ENCODE measurements around the gene MEG3. TPM values are rescaled to one million over a fixed set of nuclear protein-coding genes. Genes with fewer than 3 reads are reported as not detected.
"Not testable (repeated sequence)": the region's sequence is repeated elsewhere in the genome, so short reads cannot be mapped to it uniquely, and the experiment has no call there.

MEG3 gene
- total RNA-seq, 1 donor = 1.7 TPM

- Histone ChIP-seq H3K27me3 (ENCODE audit: insufficient read depth, low read length) (no peaks in the 10 kb centered on the region), H3K4me1 (ENCODE audit: insufficient read depth, low read length) (no peaks in the 10 kb centered on the region), H3K9me3 (ENCODE audit: low read depth, low read length) (no peaks in the 10 kb centered on the region), H3K4me3 (ENCODE audit: low read length) (no peak overlapping the region)
Measured at GRCh38 chr14:100785338-100785615, 40.6 kb upstream of the MEG3 start.

- Histone ChIP-seq H3K9me3 (ENCODE audit: low read depth, low read length) (no peaks in the 10 kb centered on the region), H3K27me3 (ENCODE audit: insufficient read depth, low read length) (no peaks in the 10 kb centered on the region), H3K4me1 (ENCODE audit: insufficient read depth, low read length) (no peaks in the 10 kb centered on the region), H3K4me3 (ENCODE audit: low read length) (no peak overlapping the region)
Measured at GRCh38 chr14:100785626-100786025, 40.3 kb upstream of the MEG3 start.

- Histone ChIP-seq H3K9me3 (ENCODE audit: low read depth, low read length) (no peaks in the 10 kb centered on the region), H3K4me1 (ENCODE audit: insufficient read depth, low read length) (no peaks in the 10 kb centered on the region), H3K27me3 (ENCODE audit: insufficient read depth, low read length) (no peaks in the 10 kb centered on the region), H3K4me3 (ENCODE audit: low read length) (no peak overlapping the region)
Measured at GRCh38 chr14:100786131-100786530, 39.8 kb upstream of the MEG3 start.

- H3K27me3 ChIP-seq (ENCODE audit: insufficient read depth, low read length) = no peaks in the 10 kb centered on the region
- H3K4me1 ChIP-seq (ENCODE audit: insufficient read depth, low read length) = no peaks in the 10 kb centered on the region
- no peaks in the 10 kb centered on the region for H3K9me3 ChIP-seq (ENCODE audit: low read depth, low read length)
- no peak overlapping the region for H3K4me3 ChIP-seq (ENCODE audit: low read length)
Measured at GRCh38 chr14:100786576-100787219, 39.2 kb upstream of the MEG3 start.

DNA sequence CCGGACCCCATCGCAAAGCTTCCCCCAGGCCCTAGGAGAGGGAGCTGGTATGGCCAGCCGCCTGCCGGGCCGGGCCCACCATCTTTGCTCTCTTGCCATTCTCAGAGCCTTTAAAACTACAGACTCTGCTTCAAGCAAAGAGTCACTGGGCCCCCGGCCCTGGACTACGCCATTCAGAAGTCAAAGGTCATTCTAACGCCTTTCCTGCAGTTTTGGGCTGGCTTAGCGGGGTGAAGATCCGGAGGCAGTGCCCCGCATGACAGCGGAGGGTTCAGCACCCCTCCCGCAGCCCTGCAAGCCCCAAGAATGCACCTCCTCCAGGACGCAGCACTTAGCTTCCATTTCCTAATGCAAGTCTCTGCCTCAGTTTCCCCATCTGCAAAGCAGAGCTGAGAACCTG, 38.3 kb upstream of the MEG3 start:
- Histone ChIP-seq H3K27me3 (ENCODE audit: insufficient read depth, low read length) (no peaks in the 10 kb centered on the region), H3K4me1 (ENCODE audit: insufficient read depth, low read length) (no peaks in the 10 kb centered on the region), H3K9me3 (ENCODE audit: low read depth, low read length) (no peaks in the 10 kb centered on the region), H3K4me3 (ENCODE audit: low read length) (no peak overlapping the region)

DNA sequence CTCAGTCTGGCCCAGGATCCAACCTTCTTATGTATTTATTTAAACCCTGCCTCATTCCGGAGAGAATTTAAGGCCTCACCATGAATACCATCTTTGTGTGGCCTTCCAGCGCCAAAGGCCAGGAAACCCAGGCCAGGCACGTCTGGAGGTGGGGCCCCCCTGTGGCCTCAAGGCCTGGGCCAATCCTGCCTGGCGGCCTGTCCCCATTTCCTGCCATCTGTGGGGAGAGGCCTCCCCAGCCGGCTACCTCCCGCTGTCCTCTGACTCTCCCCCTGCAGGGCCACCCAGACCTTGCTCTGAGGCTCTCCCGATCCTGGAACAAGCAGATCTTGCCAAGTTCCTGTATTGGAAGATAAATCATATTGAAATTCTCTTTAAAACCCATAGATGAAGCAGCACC, 37.4 kb upstream of the MEG3 start:
- no peaks in the 10 kb centered on the region for H3K9me3 ChIP-seq (ENCODE audit: low read depth, low read length)
- H3K4me3 ChIP-seq (ENCODE audit: low read length) = no peak overlapping the region
- no peaks in the 10 kb centered on the region for H3K27me3 ChIP-seq (ENCODE audit: insufficient read depth, low read length)
- H3K4me1 ChIP-seq (ENCODE audit: insufficient read depth, low read length) = no peaks in the 10 kb centered on the region

DNA sequence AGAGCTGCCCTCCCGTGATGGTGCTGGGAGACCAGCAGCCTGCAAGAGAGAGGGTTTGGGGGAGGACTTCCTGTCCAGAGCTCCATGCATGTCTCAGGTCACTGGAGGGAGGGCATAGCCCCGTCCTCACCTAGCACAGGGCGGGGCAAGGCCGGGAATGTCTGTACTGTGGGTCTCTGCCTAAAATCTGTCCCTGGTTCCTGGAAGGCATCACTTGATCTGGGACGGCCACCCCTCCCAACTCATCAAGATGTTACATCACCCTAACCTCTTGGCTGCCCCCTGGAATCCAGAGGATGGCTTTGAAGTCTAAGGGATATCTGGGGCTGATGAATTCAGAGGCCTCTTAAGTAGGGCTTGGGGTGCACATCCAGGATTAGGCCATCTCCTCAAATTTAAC, 37.0 kb upstream of the MEG3 start:
- no peaks in the 10 kb centered on the region for H3K9me3 ChIP-seq (ENCODE audit: low read depth, low read length)
- no peaks in the 10 kb centered on the region for H3K4me1 ChIP-seq (ENCODE audit: insufficient read depth, low read length)
- H3K27me3 ChIP-seq (ENCODE audit: insufficient read depth, low read length) = no peaks in the 10 kb centered on the region
- H3K4me3 ChIP-seq (ENCODE audit: low read length) = no peak overlapping the region

- no peak overlapping the region for H3K4me3 ChIP-seq (ENCODE audit: low read length)
- no peaks in the 10 kb centered on the region for H3K4me1 ChIP-seq (ENCODE audit: insufficient read depth, low read length)
- no peaks in the 10 kb centered on the region for H3K27me3 ChIP-seq (ENCODE audit: insufficient read depth, low read length)
- no peaks in the 10 kb centered on the region for H3K9me3 ChIP-seq (ENCODE audit: low read depth, low read length)
Measured at GRCh38 chr14:100789460-100790417, 36.2 kb upstream of the MEG3 start.

DNA sequence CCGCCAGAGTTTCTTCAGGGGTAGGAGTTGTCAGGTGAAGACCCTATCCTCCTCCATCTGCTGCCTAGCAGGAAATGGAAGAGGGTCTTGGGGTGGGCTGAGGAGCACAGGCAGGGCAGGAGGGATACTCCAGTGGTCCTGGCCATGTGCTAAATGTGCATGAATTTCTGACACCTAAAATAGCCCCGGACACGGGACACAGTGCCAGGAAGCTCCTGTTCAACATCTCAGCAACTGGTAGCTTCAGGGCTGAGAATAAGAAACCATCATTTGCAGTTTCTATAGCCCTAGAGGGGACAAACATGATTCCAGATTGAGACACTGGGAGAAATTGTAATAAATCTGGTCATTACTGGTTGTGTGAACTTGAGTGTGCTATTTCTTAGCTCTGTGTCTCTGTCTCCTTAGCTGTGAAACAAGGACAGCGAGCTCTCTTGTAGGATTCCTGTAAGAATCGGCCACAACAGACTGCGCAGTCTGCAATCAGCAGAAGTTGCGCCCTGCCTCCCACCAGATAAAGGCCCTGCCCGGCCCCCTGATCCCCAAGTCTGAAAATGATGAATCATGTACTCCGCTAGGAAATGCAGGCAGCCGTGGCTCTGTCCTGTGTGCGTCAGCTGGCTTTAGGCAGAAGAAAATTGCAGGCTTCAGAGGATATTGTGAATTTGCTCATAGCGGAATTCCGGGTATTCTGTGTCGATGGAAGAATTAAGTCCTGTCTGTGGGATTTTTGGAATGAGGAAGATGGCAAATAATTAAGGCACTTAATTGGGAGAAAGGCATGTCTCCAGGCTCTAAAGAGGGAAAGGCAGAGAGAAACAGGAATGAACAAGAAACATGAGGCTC, 35.2 kb upstream of the MEG3 start:
- Histone ChIP-seq H3K9me3 (ENCODE audit: low read depth, low read length) (no peaks in the 10 kb centered on the region), H3K27me3 (ENCODE audit: insufficient read depth, low read length) (no peaks in the 10 kb centered on the region), H3K4me1 (ENCODE audit: insufficient read depth, low read length) (no peaks in the 10 kb centered on the region), H3K4me3 (ENCODE audit: low read length) (no peak overlapping the region)

DNA sequence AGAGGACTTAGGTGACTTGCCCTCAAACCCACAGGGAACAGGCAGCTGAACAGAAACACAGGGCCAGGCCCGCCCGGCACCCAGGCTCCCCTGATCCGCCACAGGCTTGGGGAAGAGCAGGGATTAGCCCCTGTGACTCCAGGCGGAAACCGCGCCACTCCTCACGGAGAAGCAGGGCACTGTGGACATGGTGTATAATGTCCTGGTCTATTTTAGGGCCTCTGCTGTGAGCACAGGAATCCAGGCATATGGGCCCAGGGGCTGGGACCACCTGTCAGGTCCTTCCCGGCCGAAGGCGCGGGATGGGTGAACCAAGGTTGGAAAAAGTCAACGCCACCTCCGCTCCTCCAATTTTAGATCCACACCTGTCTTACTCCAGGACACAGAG, 34.6 kb upstream of the MEG3 start:
- no peaks in the 10 kb centered on the region for H3K27me3 ChIP-seq (ENCODE audit: insufficient read depth, low read length)
- H3K4me3 ChIP-seq (ENCODE audit: low read length) = no peak overlapping the region
- no peaks in the 10 kb centered on the region for H3K9me3 ChIP-seq (ENCODE audit: low read depth, low read length)
- no peaks in the 10 kb centered on the region for H3K4me1 ChIP-seq (ENCODE audit: insufficient read depth, low read length)

- H3K4me1 ChIP-seq (ENCODE audit: insufficient read depth, low read length) = no peaks in the 10 kb centered on the region
- H3K4me3 ChIP-seq (ENCODE audit: low read length) = no peak overlapping the region
- no peaks in the 10 kb centered on the region for H3K27me3 ChIP-seq (ENCODE audit: insufficient read depth, low read length)
- no peaks in the 10 kb centered on the region for H3K9me3 ChIP-seq (ENCODE audit: low read depth, low read length)
Measured at GRCh38 chr14:100791995-100792394, 33.9 kb upstream of the MEG3 start.

DNA sequence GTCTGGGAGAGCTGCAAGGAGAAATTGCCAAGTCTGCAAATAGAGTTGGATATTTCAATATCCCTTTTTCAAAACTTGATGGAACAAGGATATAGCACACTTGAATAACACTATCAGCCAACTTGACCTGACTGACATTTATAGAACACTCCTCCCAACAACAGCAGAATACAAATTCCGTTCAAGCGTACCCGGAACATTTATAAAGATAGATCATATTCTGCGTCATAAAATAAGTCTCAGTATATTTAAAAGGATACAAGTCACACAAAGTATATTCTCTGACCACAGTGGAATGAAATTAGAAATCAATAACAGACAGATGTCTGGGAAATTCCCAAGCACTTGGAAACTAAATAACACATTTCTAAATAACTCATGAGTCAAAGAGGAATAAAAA, 29.0 kb upstream of the MEG3 start:
- no peaks in the 10 kb centered on the region for H3K9me3 ChIP-seq (ENCODE audit: low read depth, low read length)
- no peaks in the 10 kb centered on the region for H3K27me3 ChIP-seq (ENCODE audit: insufficient read depth, low read length)
- H3K4me1 ChIP-seq (ENCODE audit: insufficient read depth, low read length) = no peaks in the 10 kb centered on the region
- H3K4me3 ChIP-seq (ENCODE audit: low read length) = no peak overlapping the region

DNA sequence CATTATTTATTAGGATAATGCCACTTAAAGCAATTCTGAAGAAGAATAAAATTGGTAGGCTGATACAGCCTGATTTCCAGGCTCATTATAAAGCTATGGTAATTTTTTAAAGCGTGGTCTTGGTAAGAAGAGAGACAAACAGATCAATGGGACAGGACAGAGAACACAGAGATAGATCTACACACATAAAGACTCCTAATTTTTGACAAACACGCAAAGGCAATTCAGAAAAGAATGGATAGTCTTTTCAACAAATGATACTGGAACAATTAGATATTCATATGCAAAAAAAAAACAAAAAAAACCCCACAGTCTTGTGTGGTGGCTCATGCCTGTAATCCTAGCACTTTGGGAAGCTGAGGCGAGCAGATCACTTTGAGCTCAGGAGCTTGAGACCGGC, 25.9 kb upstream of the MEG3 start:
- Histone ChIP-seq H3K9me3 (ENCODE audit: low read depth, low read length) (no peaks in the 10 kb centered on the region), H3K4me1 (ENCODE audit: insufficient read depth, low read length) (no peaks in the 10 kb centered on the region), H3K27me3 (ENCODE audit: insufficient read depth, low read length) (no peaks in the 10 kb centered on the region), H3K4me3 (ENCODE audit: low read length) (no peak overlapping the region)

GRCh38 chr14:100801433-100801832, 24.5 kb upstream of the MEG3 start:
- H3K4me3 ChIP-seq (ENCODE audit: low read length); H3K27me3 ChIP-seq (ENCODE audit: insufficient read depth, low read length); H3K4me1 ChIP-seq (ENCODE audit: insufficient read depth, low read length); H3K9me3 ChIP-seq (ENCODE audit: low read depth, low read length): not testable (repeated sequence)

DNA sequence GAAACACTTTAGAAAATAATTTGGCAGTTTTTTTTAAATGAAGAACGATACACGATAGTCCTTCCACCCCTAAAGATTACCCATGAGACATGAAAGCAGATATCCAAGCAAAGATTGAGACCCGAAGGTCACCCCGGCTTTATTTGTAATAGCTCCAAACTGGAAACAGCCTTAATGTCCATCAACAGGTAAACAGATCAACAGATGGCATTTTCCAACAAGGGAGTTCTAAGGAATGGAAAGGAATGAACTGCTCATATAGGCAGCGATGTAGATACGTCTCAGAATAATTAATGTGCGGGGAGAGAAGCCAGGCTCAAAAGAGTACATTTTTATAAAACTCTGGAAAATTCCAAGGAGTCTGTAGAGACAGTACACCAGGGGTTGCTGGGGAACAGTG, 23.7 kb upstream of the MEG3 start:
- Histone ChIP-seq H3K27me3 (ENCODE audit: insufficient read depth, low read length) (no peaks in the 10 kb centered on the region), H3K4me3 (ENCODE audit: low read length) (no peak overlapping the region), H3K4me1 (ENCODE audit: insufficient read depth, low read length) (no peaks in the 10 kb centered on the region), H3K9me3 (ENCODE audit: low read depth, low read length) (no peaks in the 10 kb centered on the region)
